Renal cortical epithelial cell (primary cell): ENCODE results near the gene ACTA1. TPM values are rescaled to one million over a fixed set of nuclear protein-coding genes. Genes with fewer than 3 reads are reported as not detected.
A peak's percentile ranks its signal among the peaks of the same experiment; 100 is the strongest.
"Not testable (repeated sequence)": the region's sequence is repeated elsewhere in the genome, so short reads cannot be mapped to it uniquely, and the experiment has no call there.

Experiments used
- DNase-seq: peaks from one replicate; pipeline ENCODE4 v3.0.0-alpha.2; 2011; ENCODE audit warnings: low read depth
- total RNA-seq: library from RNA; depleted of rRNA; stranded (reverse); fragments of >200 nt; gene quantifications from 2 replicates; pipeline ENCODE4 v1.2.3, GENCODE V29; 2014

Gene ACTA1
- total RNA-seq, result 0.10 TPM in 1 of 2 replicates, not detected in the other

DNA sequence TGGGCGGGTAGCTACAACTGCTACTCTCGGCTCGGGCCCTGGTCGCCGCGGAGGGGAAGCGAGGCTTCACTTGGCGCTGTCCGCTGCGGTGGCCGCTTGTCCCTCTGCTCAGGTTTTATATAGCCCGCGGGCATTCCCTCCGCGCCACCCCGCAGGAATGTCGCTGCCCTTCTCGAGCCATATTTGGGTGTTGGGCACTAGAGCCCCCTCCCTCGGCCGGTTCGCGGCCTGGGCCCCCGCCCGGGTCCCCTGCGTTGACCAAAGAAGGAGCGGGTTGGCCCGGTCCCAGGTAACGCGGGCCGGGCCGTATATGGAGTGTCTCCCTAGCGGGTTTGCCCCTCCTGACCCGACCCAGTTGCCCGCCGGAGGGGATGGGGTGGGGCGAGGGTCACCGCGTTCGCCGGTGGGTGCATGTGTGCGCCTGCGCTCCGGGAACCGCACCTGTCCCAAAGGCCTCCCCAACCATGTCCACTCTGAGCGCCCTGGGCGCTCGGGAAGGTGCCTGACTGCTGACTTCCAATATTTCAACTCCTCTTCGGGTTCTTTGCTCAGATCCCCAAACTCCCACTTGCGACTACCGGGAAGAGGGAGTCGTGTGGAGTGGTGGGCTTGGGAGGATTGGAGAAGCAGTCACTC, at the start of gene ACTA1:
Gene ACTA1, minus strand, starts transcription at position 90 of the 636 bp plus-strand sequence. CDS start 979 bp downstream, outside the sequence.
- no peak for DNase-seq

DNA sequence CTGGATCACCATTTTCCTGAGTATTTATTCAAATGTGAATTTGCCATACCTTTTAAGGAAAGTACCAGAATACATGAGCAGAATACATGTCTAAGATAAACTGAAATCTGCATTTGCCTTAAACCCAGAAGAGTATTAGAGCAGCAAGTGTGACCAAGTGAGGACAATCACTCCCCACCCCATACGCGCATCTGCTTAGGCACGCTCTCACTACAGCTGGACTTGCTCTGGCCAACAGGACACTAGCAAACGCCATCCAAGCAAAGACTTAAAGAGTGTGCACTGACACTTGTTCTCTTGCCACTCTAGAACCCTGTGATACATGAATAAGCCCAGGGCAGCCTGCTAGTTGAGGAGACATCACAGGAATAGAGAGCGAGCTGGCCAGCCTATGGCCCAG, 48.6 kb upstream of the ACTA1 start:
- no peak for DNase-seq

DNA sequence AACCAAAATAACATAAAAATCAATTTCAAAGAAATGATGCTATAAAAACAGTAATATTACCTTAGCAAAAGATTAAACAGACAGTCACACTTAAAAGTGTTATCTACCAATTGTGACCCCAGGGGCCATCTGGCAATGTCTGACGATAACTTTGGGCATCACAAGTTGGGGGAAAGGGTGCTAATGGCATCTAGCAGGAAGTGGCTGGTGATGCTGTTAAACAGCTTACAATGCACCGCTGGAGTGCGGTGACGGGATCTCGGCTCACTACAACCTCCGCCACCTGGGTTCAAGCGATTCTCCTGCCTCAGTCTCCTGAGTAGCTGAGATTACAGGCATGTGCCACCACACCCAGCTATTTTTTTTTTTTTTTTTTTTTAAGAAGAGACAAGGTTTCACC, 46.6 kb upstream of the ACTA1 start:
- DNase-seq, result no peak

DNA sequence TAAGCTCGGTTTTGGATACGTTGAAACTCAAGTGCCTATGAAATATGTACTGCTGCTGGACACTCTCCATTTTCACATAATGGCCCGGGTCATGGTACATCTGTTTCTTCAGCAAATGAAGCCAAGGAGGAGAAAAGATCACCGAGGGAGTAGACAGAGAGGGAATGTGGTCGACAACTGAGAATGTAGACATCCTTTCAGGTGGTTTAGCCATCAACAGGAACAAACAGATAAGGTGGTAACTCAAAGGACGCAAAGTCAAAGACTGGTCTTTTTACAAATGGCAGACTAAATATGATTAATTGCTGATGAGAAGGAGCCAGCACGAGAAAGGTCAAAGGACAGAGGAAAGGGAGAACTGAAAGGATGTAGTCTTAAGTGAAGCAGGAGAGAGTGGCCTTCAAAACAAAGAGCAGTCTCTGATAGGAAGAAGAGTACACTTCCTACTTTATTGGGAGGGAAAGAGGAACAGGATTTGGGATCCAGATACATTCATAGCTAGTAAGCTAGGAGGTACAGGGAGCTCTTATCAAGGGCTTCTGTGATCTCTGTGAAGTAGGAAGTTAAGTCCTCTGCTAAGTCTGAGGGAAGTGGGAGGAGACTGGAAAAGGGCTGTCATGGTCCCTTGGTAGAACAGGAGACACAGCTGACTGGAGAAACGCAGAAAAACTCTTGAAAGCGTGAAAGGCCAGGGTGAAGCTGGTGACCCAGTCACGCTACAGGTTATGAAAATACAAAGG, 45.9 kb upstream of the ACTA1 start:
- no peak for DNase-seq

DNA sequence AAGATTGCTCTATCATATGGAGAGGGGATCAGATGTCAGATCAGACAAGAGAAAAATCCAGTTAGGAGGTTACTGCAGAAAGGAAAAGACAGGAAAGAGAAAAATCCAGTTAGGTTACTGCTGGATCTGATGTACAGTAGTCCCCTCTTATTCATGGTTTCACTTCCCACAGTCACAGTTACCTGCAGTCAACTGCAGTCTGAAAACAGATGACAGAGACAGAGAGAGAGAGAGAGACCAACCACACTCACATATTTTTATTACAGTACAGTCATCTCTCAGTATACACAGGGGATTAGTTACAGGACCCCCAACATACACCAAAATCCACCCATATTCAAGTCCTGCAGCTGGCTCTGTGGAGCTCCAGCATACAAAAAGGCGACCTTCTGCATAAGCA, 45.0 kb upstream of the ACTA1 start:
- DNase-seq, result no peak

DNA sequence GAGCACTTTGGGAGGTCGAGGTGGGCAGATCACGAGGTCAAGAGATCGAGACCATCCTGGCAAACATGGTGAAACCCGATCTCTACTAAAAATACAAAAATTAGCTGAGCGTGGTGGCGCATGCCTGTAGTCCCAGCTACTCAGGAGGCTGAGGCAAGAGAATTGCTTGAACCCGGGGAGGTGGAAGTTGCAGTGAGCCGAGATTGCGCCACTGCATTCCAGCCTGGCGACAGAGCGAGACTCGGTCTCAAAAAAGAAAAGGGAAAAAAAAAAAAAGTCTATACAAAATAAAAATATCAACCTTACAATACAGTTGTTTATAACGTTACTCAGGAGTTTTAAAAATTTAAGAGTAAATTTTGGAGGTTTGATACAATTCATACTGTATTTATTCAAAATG, 42.0 kb upstream of the ACTA1 start:
- not testable (repeated sequence) for DNase-seq

DNA sequence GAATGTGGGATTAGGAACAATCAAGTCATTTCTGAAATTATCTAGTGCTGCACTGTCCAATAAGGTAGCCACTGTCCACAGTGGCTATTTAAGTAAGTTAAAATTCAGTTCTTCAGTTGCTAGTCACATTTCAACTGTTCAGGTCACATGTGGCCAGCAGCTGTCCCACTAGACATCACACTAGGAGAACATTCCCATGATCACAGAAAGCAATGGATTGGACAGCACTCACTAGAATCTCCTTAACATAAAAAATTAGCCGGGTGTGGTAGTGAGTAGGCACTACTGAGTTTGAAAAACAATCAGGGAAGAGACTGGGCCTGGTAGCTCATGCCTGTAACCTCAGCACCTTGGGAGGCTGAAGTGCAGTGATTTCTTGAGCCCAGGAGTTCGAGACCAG, 40.6 kb upstream of the ACTA1 start:
- DNase-seq, result no peak

DNA sequence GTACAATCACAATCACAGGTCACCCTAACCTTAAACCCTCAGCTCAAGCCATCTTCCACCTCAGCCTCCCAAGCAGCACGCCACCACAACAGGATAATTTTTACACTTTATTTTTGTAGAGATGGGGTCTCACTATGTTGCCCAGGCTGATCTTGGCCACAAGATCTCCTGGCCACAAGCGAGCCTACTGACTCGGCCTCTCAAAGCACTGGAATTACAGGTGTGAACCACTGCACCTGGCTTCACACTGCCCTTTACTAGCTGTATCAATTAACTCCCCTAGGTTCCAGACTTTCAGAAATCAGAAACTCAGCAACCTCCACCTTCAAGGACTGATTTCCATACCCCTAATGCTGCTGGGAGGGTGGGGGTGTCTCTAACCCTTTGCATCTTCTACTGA, 37.3 kb upstream of the ACTA1 start:
- DNase-seq, result no peak

DNA sequence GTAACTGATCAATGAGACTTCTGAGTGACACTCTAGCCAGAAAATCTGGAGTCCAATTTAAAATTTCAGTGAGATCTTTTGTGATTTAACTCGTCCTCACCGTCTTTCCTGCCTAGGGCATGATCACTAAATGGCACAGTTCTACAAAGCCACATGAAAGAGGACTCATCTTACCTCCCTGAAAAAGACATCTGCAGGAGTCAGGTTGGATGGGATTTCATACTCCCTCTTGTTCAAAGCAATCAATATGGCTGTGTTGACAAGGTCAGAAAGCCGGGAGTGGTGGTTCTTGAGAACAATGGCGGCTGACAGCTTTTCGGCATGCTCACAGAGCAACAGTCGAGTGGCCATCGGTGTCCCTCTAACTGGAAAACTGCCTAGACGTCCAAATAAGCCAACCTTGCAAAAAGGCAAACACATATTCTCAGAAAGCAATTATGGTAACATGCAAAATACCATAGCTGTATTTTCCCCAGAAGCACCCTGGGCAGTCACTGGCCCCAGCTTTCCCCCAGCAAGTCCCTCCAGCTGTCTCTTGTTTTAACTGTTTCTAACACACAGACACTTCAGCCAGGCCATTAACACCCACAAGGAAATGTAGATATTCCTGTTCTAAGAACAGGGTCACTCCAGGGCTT, 36.6 kb upstream of the ACTA1 start:
- no peak for DNase-seq

DNA sequence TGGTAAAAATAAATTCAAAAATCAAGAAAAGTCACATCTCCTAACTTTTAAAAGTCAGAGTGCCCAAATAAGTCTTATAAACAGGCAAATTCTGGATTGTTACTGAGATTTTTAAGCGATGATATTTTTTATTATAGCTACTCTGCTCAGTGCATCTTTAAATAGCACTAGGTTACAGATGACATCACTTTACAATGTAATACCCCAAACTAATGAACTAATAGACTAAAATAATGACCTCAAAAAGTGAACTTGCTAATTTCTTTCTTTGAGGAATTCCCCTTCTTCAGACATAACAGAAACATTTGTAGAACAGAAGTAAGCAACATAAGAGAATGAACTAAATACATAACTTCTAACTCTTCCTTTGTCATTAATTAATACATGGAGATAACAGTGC, 33.0 kb upstream of the ACTA1 start:
- DNase-seq, result no peak

DNA sequence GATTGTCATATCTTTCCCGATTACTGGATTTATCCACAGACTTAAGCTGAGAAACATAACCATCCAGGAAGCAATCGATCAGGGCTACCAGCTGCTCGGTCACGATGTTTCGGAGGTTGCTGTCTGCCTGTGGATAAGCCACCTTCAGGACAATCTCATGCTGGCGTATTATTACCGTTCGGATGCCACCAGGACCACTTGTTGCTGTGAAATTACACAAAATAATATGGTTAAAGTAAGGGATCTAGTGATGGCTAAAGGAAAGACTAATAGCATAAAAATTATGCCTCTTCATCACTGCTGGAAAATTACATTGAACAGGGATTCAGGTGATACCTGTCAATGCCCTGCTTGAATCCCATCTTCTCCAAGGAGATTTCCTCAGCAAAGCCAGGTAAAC, 30.8 kb upstream of the ACTA1 start:
- DNase-seq, result no peak

DNA sequence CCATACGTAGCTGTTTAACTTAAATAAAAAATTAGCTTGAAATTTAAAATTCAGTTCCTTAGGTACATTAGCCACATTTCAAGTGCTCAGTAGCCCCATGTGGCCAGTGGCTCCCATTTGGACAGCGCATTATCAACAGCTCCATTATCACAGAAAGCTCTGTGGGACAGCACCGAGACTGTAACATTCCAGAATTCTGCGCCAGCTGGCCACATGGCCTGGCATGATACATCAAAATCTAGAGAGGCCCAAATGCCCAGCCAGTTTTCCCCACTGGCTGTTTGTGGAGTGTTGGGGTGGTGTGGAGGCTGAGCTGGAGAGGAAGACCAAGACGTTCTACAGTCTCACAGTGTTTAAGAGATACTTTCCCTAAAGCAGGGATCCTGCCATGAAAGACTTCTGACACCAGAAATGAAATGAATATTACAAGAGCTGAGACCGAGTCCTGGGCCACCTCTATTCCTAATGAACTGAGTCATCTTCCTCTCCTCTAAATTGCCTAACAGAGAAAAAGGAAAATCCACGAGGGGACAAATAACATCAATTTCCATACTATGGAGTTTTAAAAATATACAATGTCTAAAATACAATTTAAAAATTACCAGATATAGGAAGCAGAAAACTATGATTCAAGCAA, 27.3 kb upstream of the ACTA1 start:
- DNase-seq, result no peak

DNA sequence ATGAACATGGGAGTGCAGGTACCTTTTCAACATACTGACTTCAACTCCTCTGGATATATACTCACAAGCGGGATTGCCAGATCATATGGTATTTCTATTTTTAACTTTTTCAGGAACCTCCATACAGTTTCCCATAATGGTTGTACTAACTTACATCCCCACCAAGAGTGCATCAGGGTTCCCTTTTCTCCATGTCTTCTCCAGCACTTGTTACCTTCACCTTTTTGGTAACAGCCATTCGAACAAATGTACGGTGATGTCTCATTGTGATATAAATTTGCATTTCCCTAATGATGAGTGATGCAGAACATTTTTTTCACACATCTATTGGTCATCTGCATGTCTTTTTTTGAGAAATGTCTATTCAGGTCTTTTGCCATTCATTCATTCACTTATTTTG, 25.9 kb upstream of the ACTA1 start:
- no peak for DNase-seq

DNA sequence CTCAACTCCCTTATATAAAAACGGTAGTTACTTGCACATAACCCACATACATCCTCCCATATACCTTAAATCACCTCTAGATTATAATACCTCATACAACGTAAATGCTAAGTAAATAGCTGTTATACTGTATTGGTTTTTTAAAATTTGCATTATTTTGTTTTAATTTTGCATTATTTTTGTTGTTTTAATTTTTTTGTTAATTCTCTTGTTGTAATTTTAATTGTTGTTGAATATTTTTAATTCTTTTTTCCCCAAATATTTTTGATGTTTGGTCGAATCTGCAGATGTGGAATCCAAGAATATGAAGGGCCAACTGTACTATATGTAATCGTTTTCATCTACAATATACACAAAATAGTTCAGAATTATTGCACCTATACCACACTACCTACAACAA, 23.5 kb upstream of the ACTA1 start:
- DNase-seq, result no peak

DNA sequence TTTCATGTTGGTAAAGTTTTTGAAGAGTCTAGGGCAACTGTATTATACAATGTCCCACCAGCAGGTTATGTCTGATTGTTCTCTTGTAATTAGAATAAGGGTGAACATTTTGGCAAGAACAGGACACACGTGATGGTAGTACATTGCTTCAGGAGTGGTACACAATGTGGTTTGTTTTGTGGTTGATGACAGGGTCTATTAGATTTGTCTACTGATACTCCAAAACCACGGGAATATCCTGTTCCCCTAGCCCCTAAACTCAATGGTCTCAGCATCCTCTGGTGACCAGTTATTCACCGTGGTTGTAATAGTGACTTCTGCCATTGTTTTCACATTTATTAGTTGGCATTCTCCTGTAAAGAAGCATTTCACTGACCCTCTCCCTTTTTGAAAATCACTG, 22.1 kb upstream of the ACTA1 start:
- DNase-seq, result peak; percentile 31

DNA sequence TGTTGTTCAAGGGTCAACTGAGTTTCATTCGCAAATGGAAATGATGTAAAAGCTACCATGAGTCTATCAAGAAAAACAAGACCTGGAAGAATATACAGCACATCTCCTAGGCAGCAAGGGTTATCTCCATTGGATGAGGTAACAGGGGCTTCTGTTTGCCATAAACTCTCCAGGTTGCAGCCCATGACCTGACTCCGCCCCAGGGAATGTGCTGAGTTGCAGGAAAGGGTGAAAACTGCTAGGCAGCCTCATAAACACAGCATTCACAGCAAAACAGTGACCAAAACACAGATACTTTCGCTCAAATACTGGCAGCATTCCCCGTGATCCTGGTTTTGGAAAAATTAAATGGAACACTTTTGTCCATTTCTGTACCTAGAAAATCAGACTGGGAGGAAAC, 20.2 kb upstream of the ACTA1 start:
- no peak for DNase-seq

DNA sequence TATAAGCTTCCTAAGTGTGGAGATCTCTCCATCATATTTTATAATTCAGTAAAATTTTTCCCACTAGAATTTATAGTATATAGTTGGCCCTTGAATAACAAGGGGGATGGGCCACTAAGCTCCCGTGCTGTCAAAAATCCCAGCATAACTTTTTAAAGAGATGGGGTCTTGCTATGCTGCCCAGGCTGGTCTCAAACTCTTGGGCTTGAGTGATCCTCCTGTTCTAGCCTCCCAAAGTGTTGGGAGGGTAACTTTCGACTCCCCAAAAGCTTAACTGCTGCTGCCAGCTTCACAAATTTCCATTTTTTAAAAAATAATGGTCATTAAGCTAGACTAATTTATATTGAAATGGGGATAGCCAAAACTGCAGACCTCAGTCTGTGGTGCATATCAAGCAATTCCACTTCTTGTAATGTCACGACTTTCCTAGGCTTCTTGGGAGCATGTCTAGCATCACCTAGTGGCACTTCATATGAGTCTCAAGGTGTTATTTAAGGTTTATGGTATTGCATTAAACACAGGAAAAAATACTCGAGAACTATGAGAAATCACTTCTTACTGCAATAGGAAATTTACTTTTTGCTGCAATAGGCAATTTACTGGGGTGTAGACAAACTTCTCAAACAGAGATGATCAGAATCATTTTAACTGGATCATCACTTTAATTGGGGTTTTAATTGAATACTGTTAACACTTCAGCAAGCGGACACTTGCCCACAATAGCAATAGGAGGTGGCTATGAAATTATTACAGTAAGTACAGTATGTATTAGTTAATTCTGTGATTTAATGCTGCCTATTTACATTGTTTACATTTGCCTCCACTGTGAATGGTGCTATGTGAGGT, 19.3 kb upstream of the ACTA1 start:
- peak; percentile 59 for DNase-seq

DNA sequence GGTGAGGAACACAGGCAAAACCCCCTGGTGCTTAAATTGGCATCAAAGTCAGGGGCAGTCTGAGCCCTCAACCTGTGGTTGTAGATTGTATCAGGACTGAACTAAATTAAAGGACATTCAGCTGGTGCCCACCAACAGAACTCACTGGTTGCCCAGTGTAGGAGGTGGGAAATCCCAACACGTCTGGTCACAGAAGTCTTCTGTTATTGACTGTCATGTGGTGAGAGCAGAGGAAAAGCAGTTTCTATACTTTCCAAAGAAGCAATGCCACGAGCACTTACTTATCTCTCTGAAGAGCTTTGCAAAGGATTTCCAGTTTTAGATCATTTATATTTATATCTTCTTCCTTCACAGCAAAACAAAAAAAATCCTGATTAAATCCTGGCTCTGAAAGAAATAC, 15.0 kb upstream of the ACTA1 start:
- DNase-seq, result no peak

DNA sequence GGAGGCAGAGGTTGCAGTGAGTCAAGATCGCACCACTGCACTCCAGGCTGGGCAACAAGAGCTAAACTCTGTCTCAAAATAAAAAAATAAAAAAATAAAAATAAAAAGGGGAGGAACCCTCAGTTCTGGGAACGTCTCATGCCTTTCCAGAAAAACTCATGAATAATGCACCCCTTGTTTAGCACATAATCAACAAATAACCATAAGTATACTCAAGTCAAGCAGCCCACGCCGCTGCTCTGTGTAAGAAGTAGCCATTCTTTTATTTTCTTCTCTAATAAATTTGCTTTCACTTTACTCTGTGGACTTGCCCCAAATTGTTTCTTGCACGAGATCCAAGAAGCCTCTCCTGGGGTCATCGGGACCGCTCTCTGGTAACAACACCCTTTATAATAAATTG, 14.5 kb upstream of the ACTA1 start:
- no peak for DNase-seq

DNA sequence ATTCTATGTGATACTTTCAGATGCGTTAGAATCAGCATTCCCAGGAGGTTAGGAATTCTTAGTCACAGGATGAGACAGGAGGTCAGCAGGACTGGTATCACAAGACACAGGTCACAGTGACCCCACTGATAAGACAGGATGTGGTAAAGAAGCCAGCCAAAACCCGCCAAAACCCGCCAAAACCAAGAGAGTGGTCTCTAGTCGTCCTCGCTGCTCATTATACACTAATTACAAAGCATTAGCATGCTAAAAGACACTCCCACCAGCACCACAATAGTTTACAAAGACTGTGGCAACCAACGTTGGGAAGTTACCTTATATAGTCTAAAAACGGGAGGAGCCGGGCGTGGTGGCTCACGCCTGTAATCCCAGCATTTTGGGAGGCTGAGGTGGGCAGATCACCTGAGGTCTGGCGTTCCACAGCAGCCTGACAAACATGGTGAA, 13.9 kb upstream of the ACTA1 start:
- no peak for DNase-seq

DNA sequence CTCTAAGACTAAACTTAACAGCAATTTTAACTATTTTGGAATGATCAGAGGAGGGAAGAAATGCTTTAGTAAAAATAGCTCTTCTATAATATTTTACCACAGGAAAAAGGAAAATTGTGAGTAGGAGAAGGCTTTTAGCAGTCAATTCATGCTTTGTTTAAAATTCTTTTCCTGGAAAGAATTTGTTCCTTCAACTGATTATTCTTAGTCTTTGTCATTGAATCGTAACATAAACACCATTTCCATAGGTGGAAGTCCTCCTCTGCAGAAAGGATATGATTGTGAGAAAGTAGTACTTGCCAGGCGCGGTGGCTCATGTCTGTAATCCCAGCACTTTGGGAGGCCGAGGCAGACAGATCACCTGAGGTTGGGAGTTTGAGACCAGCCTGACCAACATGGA, 11.9 kb upstream of the ACTA1 start:
- DNase-seq, result no peak
